ENCODE measurements around the gene CALHM2. TPM values are rescaled to one million over a fixed set of nuclear protein-coding genes. Genes with fewer than 3 reads are reported as not detected.

The CALHM2 gene
- total and polyA plus RNA-seq, 2 of the 4 experiments (the other 2 are of a cell fraction): 2.5 to 7.9 TPM

DNA sequence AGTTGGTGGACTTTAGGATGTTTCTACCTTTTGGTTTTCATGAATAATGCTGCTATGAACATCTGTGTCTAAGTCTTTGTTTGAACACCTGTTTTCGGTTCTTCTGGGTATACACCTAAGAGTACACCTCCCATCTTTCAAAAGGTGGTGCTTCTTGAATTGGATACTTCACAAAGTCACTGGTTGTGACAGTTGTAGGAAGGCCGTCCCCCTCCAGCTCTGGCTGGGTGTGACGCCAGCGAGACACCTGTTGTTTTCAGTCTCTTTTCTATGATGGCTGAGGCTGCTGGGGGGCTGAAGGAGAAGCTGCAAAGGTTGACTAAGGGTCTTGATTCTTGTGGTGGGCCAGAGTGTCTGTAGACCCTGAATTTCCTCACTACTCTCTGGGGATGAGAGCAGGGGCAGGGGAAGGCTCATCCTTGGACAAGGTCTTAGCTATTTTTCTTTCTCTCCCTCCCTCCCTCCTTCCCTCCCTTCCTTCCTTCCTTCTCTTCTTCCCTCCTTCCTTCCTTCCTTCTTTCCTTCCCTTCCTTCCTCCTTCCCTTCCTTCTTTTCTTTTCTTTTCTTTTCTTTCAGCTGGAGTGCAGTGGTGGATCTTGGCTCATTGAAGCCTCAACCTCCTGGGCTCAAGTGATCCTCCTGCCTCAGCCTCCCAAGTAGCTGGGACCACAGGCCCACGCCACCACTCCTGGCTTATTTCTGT, 46.9 kb upstream of the CALHM2 start:
- BruUV-seq (replicated peaks): no TSS peak
- H3K18ac ChIP-seq (ENCODE audit: low read depth, low read length): no peak overlapping the region
- no peaks in the 10 kb centered on the region for H3K79me1 ChIP-seq (ENCODE audit: low read depth in 1 of 2, low read length in 2 of 2)
- H2AK5ac ChIP-seq (ENCODE audit: low read depth, low read length): no peak overlapping the region
- ChIA-PET CTCF (no interaction called here), POLR2A (ENCODE audit: unreplicated experiment) (interaction anchor here (0.9 kb wide), 1 partner anchor 44 kb away, joined by 4 read pairs; no protein-coding TSS in a partner anchor)
- H3K4ac ChIP-seq (ENCODE audit: low read depth, low read length): no peak overlapping the region
- H4K91ac ChIP-seq (ENCODE audit: insufficient read depth, low read depth, low read length): no peak overlapping the region
- peaks cover 4% of the 10 kb centered on the region for H3K4me1 ChIP-seq (ENCODE audit: control insufficient read depth, insufficient read depth, low read length)
- no peaks in the 10 kb centered on the region for H3K36me3 ChIP-seq (ENCODE audit: control insufficient read depth, insufficient read depth, low read length)
- ATAC-seq (ENCODE audit: low read depth) (no peak), DNase-seq (no peak)
- H3K27ac ChIP-seq (ENCODE audit: insufficient read depth, low read length): no peak overlapping the region
- no peak overlapping the region for H3K14ac ChIP-seq (replicated peaks; ENCODE audit: low read depth, low read length)
- no peak overlapping the region for H2AFZ ChIP-seq (replicated peaks; ENCODE audit: low read length, poor library complexity)
- dilution Hi-C loops (cut with HindIII; ENCODE audit: low sequenced_read_pairs, unreplicated experiment): no loop called here
- H4K8ac ChIP-seq (ENCODE audit: low read depth in 2 of 2, low read length in 2 of 2): no peak overlapping the region
- no peak overlapping the region for H4K5ac ChIP-seq (ENCODE audit: low read depth, low read length)
- TF ChIP-seq MAZ (IDR thresholded peaks at IDR 0.05; ENCODE audit: borderline replicate concordance, low read depth, low read length): no peak
- no peak for TF ChIP-seq POLR2A (IDR thresholded peaks at IDR 0.05; ENCODE audit: low read depth, low read length)
- TF ChIP-seq, protein P1, sequence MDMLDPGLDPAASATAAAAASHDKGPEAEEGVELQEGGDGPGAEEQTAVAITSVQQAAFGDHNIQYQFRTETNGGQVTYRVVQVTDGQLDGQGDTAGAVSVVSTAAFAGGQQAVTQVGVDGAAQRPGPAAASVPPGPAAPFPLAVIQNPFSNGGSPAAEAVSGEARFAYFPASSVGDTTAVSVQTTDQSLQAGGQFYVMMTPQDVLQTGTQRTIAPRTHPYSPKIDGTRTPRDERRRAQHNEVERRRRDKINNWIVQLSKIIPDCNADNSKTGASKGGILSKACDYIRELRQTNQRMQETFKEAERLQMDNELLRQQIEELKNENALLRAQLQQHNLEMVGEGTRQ (IDR thresholded peaks at IDR 0.05; ENCODE audit: low read depth, low read length): no peak
- TF ChIP-seq, protein P2, sequence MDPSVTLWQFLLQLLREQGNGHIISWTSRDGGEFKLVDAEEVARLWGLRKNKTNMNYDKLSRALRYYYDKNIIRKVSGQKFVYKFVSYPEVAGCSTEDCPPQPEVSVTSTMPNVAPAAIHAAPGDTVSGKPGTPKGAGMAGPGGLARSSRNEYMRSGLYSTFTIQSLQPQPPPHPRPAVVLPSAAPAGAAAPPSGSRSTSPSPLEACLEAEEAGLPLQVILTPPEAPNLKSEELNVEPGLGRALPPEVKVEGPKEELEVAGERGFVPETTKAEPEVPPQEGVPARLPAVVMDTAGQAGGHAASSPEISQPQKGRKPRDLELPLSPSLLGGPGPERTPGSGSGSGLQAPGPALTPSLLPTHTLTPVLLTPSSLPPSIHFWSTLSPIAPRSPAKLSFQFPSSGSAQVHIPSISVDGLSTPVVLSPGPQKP (IDR thresholded peaks at IDR 0.05; ENCODE audit: borderline replicate concordance, low read depth, low read length): no peak
- no peak for TF ChIP-seq RAD21 (IDR thresholded peaks at IDR 0.05; ENCODE audit: low read length)
- no peak for TF ChIP-seq BHLHE40 (IDR thresholded peaks at IDR 0.05; ENCODE audit: low read depth, low read length)
- TF ChIP-seq, protein P3, sequence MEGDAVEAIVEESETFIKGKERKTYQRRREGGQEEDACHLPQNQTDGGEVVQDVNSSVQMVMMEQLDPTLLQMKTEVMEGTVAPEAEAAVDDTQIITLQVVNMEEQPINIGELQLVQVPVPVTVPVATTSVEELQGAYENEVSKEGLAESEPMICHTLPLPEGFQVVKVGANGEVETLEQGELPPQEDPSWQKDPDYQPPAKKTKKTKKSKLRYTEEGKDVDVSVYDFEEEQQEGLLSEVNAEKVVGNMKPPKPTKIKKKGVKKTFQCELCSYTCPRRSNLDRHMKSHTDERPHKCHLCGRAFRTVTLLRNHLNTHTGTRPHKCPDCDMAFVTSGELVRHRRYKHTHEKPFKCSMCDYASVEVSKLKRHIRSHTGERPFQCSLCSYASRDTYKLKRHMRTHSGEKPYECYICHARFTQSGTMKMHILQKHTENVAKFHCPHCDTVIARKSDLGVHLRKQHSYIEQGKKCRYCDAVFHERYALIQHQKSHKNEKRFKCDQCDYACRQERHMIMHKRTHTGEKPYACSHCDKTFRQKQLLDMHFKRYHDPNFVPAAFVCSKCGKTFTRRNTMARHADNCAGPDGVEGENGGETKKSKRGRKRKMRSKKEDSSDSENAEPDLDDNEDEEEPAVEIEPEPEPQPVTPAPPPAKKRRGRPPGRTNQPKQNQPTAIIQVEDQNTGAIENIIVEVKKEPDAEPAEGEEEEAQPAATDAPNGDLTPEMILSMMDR (conservative IDR thresholded peaks at IDR 0.05; ENCODE audit: low read depth, low read length): no peak
- no peak for TF ChIP-seq CHD1 (IDR thresholded peaks at IDR 0.05; ENCODE audit: low read depth, low read length)
- no peak for TF ChIP-seq SMC3 (IDR thresholded peaks at IDR 0.05; ENCODE audit: low read depth, low read length)
- H3K27me3 ChIP-seq (ENCODE audit: control insufficient read depth, insufficient read depth, low read length): peaks cover 83% of the 10 kb centered on the region
- H3K9me3 ChIP-seq (ENCODE audit: control insufficient read depth, insufficient read depth, low read length): no peaks in the 10 kb centered on the region
- no CpG with 5 or more reads among the region's 5 CpGs for WGBS, 2 experiments (ENCODE audit: extremely low coverage in 2 of 2, insufficient read length in 1 of 2)
- in situ Hi-C loops (cut with MboI; ENCODE audit: low sequenced_read_pairs): loop anchor here (10.0 kb wide), 1 partner anchor 186 kb away; no protein-coding TSS in a partner anchor
- H2BK15ac ChIP-seq (ENCODE audit: low read depth, low read length): no peak overlapping the region
- H4K20me1 ChIP-seq (ENCODE audit: insufficient read depth, low read length): peaks cover 19% of the 10 kb centered on the region; the same call in 1 of the 2 replicates
- H3K4me2 ChIP-seq (ENCODE audit: low read depth, low read length): no peak overlapping the region
- intact Hi-C loops (cut with micrococcal nuclease): no loop called here
- H2BK5ac ChIP-seq (ENCODE audit: low read depth, low read length, poor library complexity, severe bottlenecking): no peak overlapping the region
- H2AK9ac ChIP-seq (replicated peaks; ENCODE audit: low read depth, low read length, poor library complexity): no peak overlapping the region
- no peaks in the 10 kb centered on the region for H3K9me1 ChIP-seq (ENCODE audit: insufficient read depth, low read length)
- H3K56ac ChIP-seq (ENCODE audit: extremely low read depth, insufficient read depth, low read length): no peak overlapping the region
- H3K23ac ChIP-seq (ENCODE audit: low read depth, low read length): no peak overlapping the region
- no peak overlapping the region for H3K4me3 ChIP-seq (ENCODE audit: insufficient read depth, low read depth, low read length)
- H2BK20ac ChIP-seq (ENCODE audit: low read depth, low read length): no peak overlapping the region
- H3K9ac ChIP-seq (ENCODE audit: low read depth, low read length): no peak overlapping the region
- no peak overlapping the region for H2BK120ac ChIP-seq (ENCODE audit: low read depth, low read length)
